K562 (cell line): Measurements from ENCODE around the gene MID2. TPM values are rescaled to one million over a fixed set of nuclear protein-coding genes. Genes with fewer than 3 reads are reported as not detected.

Experiments
- ATAC-seq: fragments of 200-7000 bp; cut with Tn5 transposase; 3 replicates; pipeline ENCODE4 v1.9.1; 2020; ENCODE audit warnings: moderate library complexity
- BruUV-seq: library from RNA; stranded (reverse); fragments of 400-500 nt; replicated peaks from 2 replicates; lab custom pipeline; 2021; lab: Mats Ljungman, UMichigan
- CTCF ChIA-PET: fragments of 300-600 bp; formaldehyde crosslinking; extraction: SDS; loops from one replicate; lab custom pipeline; 2021; ENCODE audit warnings: low intra/inter-chr PET ratio; lab: Yijun Ruan, JAX
- POLR2A ChIA-PET: fragments of 300-600, 350-650 bp; sonication (Branson Sonifier 250); formaldehyde crosslinking; extraction: SDS; loops from one replicate; lab custom pipeline; 2021; ENCODE audit warnings: antibody characterized with exemption, inconsistent platforms; lab: Yijun Ruan, JAX
- DNase-seq, 4 experiments: peaks; one replicate each; pipeline versions ENCODE4 v3.0.0 to v3.0.0-alpha.2; 2011 to 2018; ENCODE audit warnings: low spot score in 3 of 4, mixed read lengths in 3 of 4; ENCODE audit errors: extremely low read depth in 1 of 4
- FAIRE-seq: peaks from 2 replicates; lab custom pipeline; 2011; peaks lifted over from hg19 to GRCh38; lab: Jason Lieb, UNC
- H2AFZ ChIP-seq: 2 replicates; pipeline ENCODE4 v1.6.0; 2011; ENCODE audit warnings: low read depth, low read length, control low read depth, inconsistent platforms
- H3K27ac ChIP-seq: fragments of 200-600 bp; 3 replicates; pipeline ENCODE4 v1.8.0; 2011; ENCODE audit warnings: low read depth, mild to moderate bottlenecking, control low read depth, inconsistent platforms, low read length, moderate library complexity, mixed read lengths; ENCODE audit errors: extremely low read depth
- H3K27me3 ChIP-seq, 2 experiments: fragments of 300-600 bp in 1 of 2; 2 replicates in 1 of 2; 3 replicates in 1 of 2; pipeline versions ENCODE4 v1.6.0 to v1.8.0; 2011; ENCODE audit warnings: inconsistent platforms in 2 of 2, low read length in 2 of 2, mild to moderate bottlenecking in 1 of 2, mixed read lengths in 1 of 2, moderate library complexity in 1 of 2; ENCODE audit not compliant: control insufficient read depth in 2 of 2, insufficient read depth in 2 of 2
- H3K36me3 ChIP-seq: fragments of 300-600 bp; 3 replicates; pipeline ENCODE4 v1.8.0; 2011; ENCODE audit warnings: mild to moderate bottlenecking, low read length, inconsistent platforms; ENCODE audit not compliant: control insufficient read depth, insufficient read depth
- H3K4me1 ChIP-seq, 2 experiments: fragments of 200-600 bp in 1 of 2; replicated peaks in 1 of 2; 2 replicates in 1 of 2; 3 replicates in 1 of 2; pipeline versions ENCODE4 v1.5.1 to v1.8.0; 2011; ENCODE audit warnings: inconsistent platforms in 2 of 2, low read length in 2 of 2, mild to moderate bottlenecking in 1 of 2, mixed read lengths in 1 of 2, moderate library complexity in 1 of 2; ENCODE audit not compliant: control insufficient read depth in 2 of 2, insufficient read depth in 2 of 2
- H3K4me2 ChIP-seq: 2 replicates; pipeline ENCODE4 v1.6.1; 2011; ENCODE audit warnings: low read length, control low read depth, inconsistent platforms, mixed read lengths; ENCODE audit not compliant: insufficient read depth
- H3K4me3 ChIP-seq: fragments of 200-600 bp; sonication (generic), shearing (Covaris generic); 2 replicates; pipeline ENCODE4 v1.5.1; 2016; ENCODE audit warnings: control low read depth, inconsistent platforms
- H3K79me2 ChIP-seq: fragments of 200-600 bp; 3 replicates; pipeline ENCODE4 v1.8.0; 2011; ENCODE audit warnings: low read length, inconsistent platforms; ENCODE audit not compliant: control insufficient read depth, insufficient read depth
- H3K9ac ChIP-seq, 2 experiments: 2 replicates each; pipeline versions ENCODE4 v1.6.0 to v1.6.1; 2011; ENCODE audit warnings: low read depth in 2 of 2, low read length in 2 of 2, control low read depth in 1 of 2, inconsistent platforms in 1 of 2, mild to moderate bottlenecking in 1 of 2, mixed read lengths in 1 of 2; ENCODE audit not compliant: insufficient read depth in 1 of 2
- H3K9me1 ChIP-seq: one replicate; pipeline ENCODE4 v1.6.0; 2011; ENCODE audit warnings: inconsistent platforms, mild to moderate bottlenecking, low read length, moderate library complexity; ENCODE audit not compliant: control insufficient read depth, insufficient read depth
- H3K9me3 ChIP-seq: replicated peaks from 2 replicates; pipeline ENCODE4 v1.5.1; 2011; ENCODE audit warnings: low read depth, low read length, inconsistent platforms; ENCODE audit not compliant: control insufficient read depth, insufficient read depth
- H4K20me1 ChIP-seq: replicated peaks from 2 replicates; pipeline ENCODE4 v1.6.1; 2011; ENCODE audit warnings: low read length, inconsistent platforms, mixed read lengths; ENCODE audit not compliant: control insufficient read depth, insufficient read depth
- DACH1 ChIP-seq: fragments of 450-650 bp; IDR thresholded peaks from 2 replicates; pipeline ENCODE4 v1.6.1; 2018; ENCODE audit not compliant: partially characterized antibody
- E2F3 ChIP-seq: fragments of 250-450 bp; sonication (Bioruptor Pico); IDR thresholded peaks from 2 replicates; pipeline ENCODE4 v1.4.0; 2020; ENCODE audit warnings: mild to moderate bottlenecking
- ESRRB ChIP-seq: fragments of 250-450 bp; sonication (Bioruptor Pico); IDR thresholded peaks from 2 replicates; pipeline ENCODE4 v1.5.0; 2020; ENCODE audit warnings: mild to moderate bottlenecking, moderate library complexity, borderline replicate concordance
- GATA2 ChIP-seq: sonication (generic); formaldehyde crosslinking; IDR thresholded peaks from 2 replicates; pipeline ENCODE4 v1.4.0; 2020; ENCODE audit warnings: mild to moderate bottlenecking, missing genetic modification reagents
- HMGXB4 ChIP-seq: sonication (generic); formaldehyde crosslinking; IDR thresholded peaks from 2 replicates; pipeline ENCODE4 v1.8.1; 2023; ENCODE audit warnings: mild to moderate bottlenecking, missing genetic modification reagents
- ILF3 ChIP-seq: fragments of 450-650 bp; IDR thresholded peaks from 2 replicates; pipeline ENCODE4 v1.6.1; 2018; ENCODE audit warnings: antibody characterized with exemption, mild to moderate bottlenecking, moderate library complexity, borderline replicate concordance
- ILK ChIP-seq: fragments of 450-650 bp; IDR thresholded peaks from 2 replicates; pipeline ENCODE4 v1.6.1; 2016; ENCODE audit warnings: missing genetic modification characterization, low read depth, mild to moderate bottlenecking, missing compliant biosample characterization, moderate library complexity, borderline replicate concordance
- KLF10 ChIP-seq: fragments of 250-450 bp; sonication (Bioruptor Pico); IDR thresholded peaks from 2 replicates; pipeline ENCODE4 v1.6.1; 2021; ENCODE audit warnings: matching md5 sums
- LARP7 ChIP-seq: fragments of 450-650 bp; IDR thresholded peaks from 2 replicates; pipeline ENCODE4 v1.6.1; 2016
- RBBP5 ChIP-seq: fragments of 200-600 bp; sonication (generic); IDR thresholded peaks from 2 replicates; pipeline ENCODE4 v1.6.1; 2012; ENCODE audit warnings: borderline replicate concordance, mild to moderate bottlenecking, low read length, control low read depth, inconsistent platforms; ENCODE audit not compliant: insufficient read depth, poor library complexity, severe bottlenecking
- RBM34 ChIP-seq: fragments of 200-400 bp; formaldehyde crosslinking; IDR thresholded peaks from 2 replicates; pipeline ENCODE4 v1.6.1; 2018; ENCODE audit warnings: low read length, borderline replicate concordance; ENCODE audit not compliant: insufficient read depth
- RFX1 ChIP-seq: fragments of 450-650 bp; IDR thresholded peaks from 2 replicates; pipeline ENCODE4 v1.6.1; 2016; ENCODE audit warnings: mild to moderate bottlenecking, moderate library complexity
- SMARCA5 ChIP-seq: fragments of 450-650 bp; IDR thresholded peaks from 2 replicates; pipeline ENCODE4 v1.6.1; 2016
- STAG1 ChIP-seq: sonication (generic); formaldehyde crosslinking; IDR thresholded peaks from 2 replicates; pipeline ENCODE4 v1.5.0; 2020; ENCODE audit warnings: missing genetic modification reagents, borderline replicate concordance
- STAT5B ChIP-seq: fragments of 250-450 bp; sonication (Bioruptor Pico); IDR thresholded peaks from 2 replicates; pipeline ENCODE4 v1.8.0; 2021; ENCODE audit warnings: mild to moderate bottlenecking, inconsistent platforms
- ZNF311 ChIP-seq: fragments of 250-450 bp; sonication (Bioruptor Pico); IDR thresholded peaks from 2 replicates; pipeline ENCODE4 v1.4.0; 2020; ENCODE audit warnings: mild to moderate bottlenecking, moderate library complexity
- ZNF77 ChIP-seq: fragments of 250-450 bp; sonication (Bioruptor Pico); IDR thresholded peaks from 2 replicates; pipeline ENCODE4 v1.5.0; 2020
- ZNF785 ChIP-seq: fragments of 250-450 bp; sonication (Bioruptor Pico); IDR thresholded peaks from 2 replicates; pipeline ENCODE4 v1.4.0; 2020; ENCODE audit warnings: mild to moderate bottlenecking
- WGBS: fragments of 100-300 bp; shearing (Covaris generic); methylation state at CpG from one replicate; pipeline ENCODE4 v1.1.6; 2016; ENCODE audit warnings: low coverage, mixed read lengths; ENCODE audit not compliant: insufficient coverage; ENCODE audit errors: missing lambda C conversion rate; 5-methylcytosine and 5-hydroxymethylcytosine counted together
- in situ Hi-C: fragments of 300-500 bp; cut with MboI; formaldehyde crosslinking; loops from 4 replicates; pipeline ENCODE4 v1.15.0; 2018; ENCODE audit warnings: inconsistent platforms, mixed read lengths
- intact Hi-C: fragments of 100-400 bp; cut with micrococcal nuclease; formaldehyde crosslinking; loops from 2 replicates; pipeline ENCODE4 v1.14.2; 2022
- polyA plus RNA-seq, 8 experiments: library from polyadenylated mRNA; depleted of rRNA in 4 of 8; stranded (reverse) in 5 of 8; unstranded in 3 of 8; fragments of >200 nt; fragmentation: Nextera tagmentation in 2 of 8; fragmentation: Illumina TruSeq in 1 of 8; extraction: Ambion mirVana in 2 of 8; extraction: Trizol in 1 of 8; gene quantifications; 2 replicates each; pipeline versions ENCODE4 v1.2.1 to v1.2.3, GENCODE V29; 2011 to 2014; ENCODE audit warnings: inconsistent platforms in 1 of 8, missing spikeins in 1 of 8
- total RNA-seq, 7 experiments: library from RNA; depleted of rRNA in 6 of 7; stranded (reverse); fragments of >200 nt in 6 of 7; fragmentation: Illumina TruSeq in 2 of 7; extraction: Trizol in 2 of 7; gene quantifications; 2 replicates each; pipeline versions ENCODE4 v1.2.1 to v1.2.3, GENCODE V29; 2011 to 2021; ENCODE audit warnings: low replicate concordance in 1 of 7
- TF ChIP-seq, protein P1 (sequence below): fragments of 450-650 bp; IDR thresholded peaks from 2 replicates; pipeline ENCODE4 v1.6.1; 2016; ENCODE audit warnings: mild to moderate bottlenecking
- TF ChIP-seq, protein P2 (sequence below): fragments of 250-450 bp; sonication (Bioruptor Pico); IDR thresholded peaks from 2 replicates; pipeline ENCODE4 v1.5.0; 2021

The MID2 gene
- total and polyA plus RNA-seq, 9 of the 15 experiments (the other 6 are each of a cell fraction or from before 2014, with no cell fraction given), result 0.07 TPM; not detected in 8

- TF ChIP-seq, protein P1, sequence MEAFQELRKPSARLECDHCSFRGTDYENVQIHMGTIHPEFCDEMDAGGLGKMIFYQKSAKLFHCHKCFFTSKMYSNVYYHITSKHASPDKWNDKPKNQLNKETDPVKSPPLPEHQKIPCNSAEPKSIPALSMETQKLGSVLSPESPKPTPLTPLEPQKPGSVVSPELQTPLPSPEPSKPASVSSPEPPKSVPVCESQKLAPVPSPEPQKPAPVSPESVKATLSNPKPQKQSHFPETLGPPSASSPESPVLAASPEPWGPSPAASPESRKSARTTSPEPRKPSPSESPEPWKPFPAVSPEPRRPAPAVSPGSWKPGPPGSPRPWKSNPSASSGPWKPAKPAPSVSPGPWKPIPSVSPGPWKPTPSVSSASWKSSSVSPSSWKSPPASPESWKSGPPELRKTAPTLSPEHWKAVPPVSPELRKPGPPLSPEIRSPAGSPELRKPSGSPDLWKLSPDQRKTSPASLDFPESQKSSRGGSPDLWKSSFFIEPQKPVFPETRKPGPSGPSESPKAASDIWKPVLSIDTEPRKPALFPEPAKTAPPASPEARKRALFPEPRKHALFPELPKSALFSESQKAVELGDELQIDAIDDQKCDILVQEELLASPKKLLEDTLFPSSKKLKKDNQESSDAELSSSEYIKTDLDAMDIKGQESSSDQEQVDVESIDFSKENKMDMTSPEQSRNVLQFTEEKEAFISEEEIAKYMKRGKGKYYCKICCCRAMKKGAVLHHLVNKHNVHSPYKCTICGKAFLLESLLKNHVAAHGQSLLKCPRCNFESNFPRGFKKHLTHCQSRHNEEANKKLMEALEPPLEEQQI, result no peak
Observed at GRCh38 chrX:107777536-107777832, 48.2 kb upstream of the MID2 start, which contains the start of gene NCBP2L (continued).

DNA sequence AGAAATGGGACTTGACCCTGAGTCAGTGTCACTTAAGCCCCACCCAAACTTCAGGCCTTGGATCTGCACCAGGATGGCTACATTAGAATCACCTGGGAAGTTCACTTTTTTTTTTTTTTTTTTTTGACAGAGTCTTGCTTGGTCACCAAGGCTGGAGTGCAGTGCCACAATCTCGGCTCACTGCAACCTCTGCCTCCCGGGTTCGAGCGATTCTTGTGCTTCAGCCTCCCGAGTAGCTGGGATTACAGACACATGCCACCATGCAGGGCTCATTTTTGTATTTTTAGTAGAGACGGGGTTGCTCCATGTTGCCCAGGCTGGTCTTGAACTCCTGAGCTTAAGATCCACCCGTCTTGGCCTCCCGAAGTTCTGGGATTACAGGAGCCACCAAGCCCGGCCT lies 45.1 kb upstream of the MID2 start:
- DNase-seq (no peak), ATAC-seq (no peak), FAIRE-seq (no peak)
- in situ Hi-C loops (no loop called here), intact Hi-C loops (no loop called here)
- H4K20me1 ChIP-seq, result no peaks in the 10 kb centered on the region
- peaks cover 4 to 11% of the 10 kb centered on the region in 2 experiments; a peak in 4 of 5 replicates for H3K4me1 ChIP-seq
- no peak overlapping the region for H3K9ac ChIP-seq
- H3K4me2 ChIP-seq, result no peak overlapping the region
- peaks cover 0 to 8% of the 10 kb centered on the region in 2 experiments; a peak in 1 of 5 replicates for H3K27me3 ChIP-seq
- no peaks in the 10 kb centered on the region for H3K36me3 ChIP-seq
- POLR2A ChIA-PET, result no interaction called here
- 6% methylated on average over 2 of the region's 9 CpGs for WGBS
- no peaks in the 10 kb centered on the region for H3K79me2 ChIP-seq
- H2AFZ ChIP-seq, result no peak overlapping the region
- no TSS peak for BruUV-seq
- no peak overlapping the region for H3K27ac ChIP-seq
- no peaks in the 10 kb centered on the region for H3K9me1 ChIP-seq
- CTCF ChIA-PET, result interaction anchor here (0.6 kb wide), 1 partner anchor 112 kb away, joined by 7 read pairs; no protein-coding TSS in a partner anchor
- H3K9me3 ChIP-seq, result no peaks in the 10 kb centered on the region
- no peak overlapping the region for H3K4me3 ChIP-seq
- TF ChIP-seq GATA2 (CRISPR knock-in tag) (no peak), STAT5B (CRISPR knock-in tag) (no peak), HMGXB4 (CRISPR knock-in tag) (no peak), ZNF785 (CRISPR knock-in tag) (no peak), E2F3 (CRISPR knock-in tag) (no peak), DACH1 (no peak), ILK (no peak), ZNF311 (no peak), ILF3 (no peak), RBBP5 (no peak), LARP7 (no peak), ZNF77 (no peak), ESRRB (no peak), KLF10 (no peak), STAG1 (CRISPR knock-in tag) (no peak), RBM34 (no peak), SMARCA5 (no peak), RFX1 (no peak)
- TF ChIP-seq, protein P2, sequence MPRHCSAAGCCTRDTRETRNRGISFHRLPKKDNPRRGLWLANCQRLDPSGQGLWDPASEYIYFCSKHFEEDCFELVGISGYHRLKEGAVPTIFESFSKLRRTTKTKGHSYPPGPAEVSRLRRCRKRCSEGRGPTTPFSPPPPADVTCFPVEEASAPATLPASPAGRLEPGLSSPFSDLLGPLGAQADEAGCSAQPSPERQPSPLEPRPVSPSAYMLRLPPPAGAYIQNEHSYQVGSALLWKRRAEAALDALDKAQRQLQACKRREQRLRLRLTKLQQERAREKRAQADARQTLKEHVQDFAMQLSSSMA (CRISPR knock-in tag), result no peak
